Measurements from ENCODE around the gene PLP1. TPM values are rescaled to one million over a fixed set of nuclear protein-coding genes. Genes with fewer than 3 reads are reported as not detected.
A peak's percentile ranks its signal among the peaks of the same experiment; 100 is the strongest.
"Not testable (repeated sequence)": the region's sequence is repeated elsewhere in the genome, so short reads cannot be mapped to it uniquely, and the experiment has no call there.

PLP1 gene
- total and polyA plus RNA-seq, 7 donors = 1.6 to 112 (median 32.7) TPM

DNA sequence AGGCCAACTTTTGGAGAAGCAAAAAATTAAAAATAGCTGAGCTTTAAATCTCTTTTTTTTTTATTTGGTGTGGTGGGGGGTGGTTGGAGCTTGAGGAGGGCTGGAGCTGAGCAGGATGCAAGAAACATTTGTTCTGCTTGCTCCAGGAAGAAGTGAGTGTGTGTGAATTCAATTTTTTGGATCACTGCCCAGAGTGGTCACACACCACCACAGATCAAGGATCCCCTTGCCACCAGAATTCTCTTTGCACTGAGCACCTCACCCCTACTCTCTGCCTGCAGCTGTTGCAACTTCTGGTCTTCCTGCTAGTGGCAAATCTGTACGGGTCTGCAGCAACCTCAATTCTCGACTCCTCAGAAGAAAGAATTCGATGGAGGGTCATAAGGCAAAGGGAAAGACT is 19.9 kb upstream of the PLP1 start:
- Histone ChIP-seq H3K27me3 (no peaks in the 10 kb centered on the region), H3K4me3 (no peak overlapping the region), H3K36me3 (no peaks in the 10 kb centered on the region), H3K4me1 (no peaks in the 10 kb centered on the region), H3K9me3 (no peaks in the 10 kb centered on the region), H3K27ac (no peak overlapping the region)
- WGBS, 2 donors = 39 to 75% methylated on average over 3 of the region's 3 CpGs
- TF ChIP-seq EP300 (IDR thresholded peaks at IDR 0.05) (no peak), POLR2A (IDR thresholded peaks at IDR 0.05) (no peak)
- intact Hi-C loops (cut with DNase I) = no loop called here
- DNase-seq = no peak

DNA sequence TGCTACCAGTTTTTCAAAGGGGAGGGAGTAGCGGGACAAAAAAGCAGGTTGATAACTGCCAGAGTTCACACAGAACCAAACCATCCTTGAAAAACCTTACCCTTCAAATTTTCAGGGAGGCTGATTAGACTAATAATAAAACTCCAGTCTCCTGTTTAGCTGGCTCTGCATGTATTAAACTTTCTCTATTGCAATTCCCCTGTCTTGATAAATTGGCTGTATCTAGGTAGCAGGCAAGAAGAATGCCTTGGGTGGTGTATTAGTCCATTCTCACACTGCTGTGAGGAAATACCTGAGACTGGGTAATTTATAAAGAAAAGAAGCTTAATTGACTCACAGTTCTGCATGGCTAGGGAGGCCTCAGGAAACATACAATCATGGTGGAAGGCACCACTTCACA is 18.1 kb upstream of the PLP1 start:
- WGBS, 2 donors = 93 to 95% methylated on average over 1 of the region's 1 CpG
- intact Hi-C loops (cut with DNase I) = no loop called here
- H3K27me3 ChIP-seq = no peaks in the 10 kb centered on the region

DNA sequence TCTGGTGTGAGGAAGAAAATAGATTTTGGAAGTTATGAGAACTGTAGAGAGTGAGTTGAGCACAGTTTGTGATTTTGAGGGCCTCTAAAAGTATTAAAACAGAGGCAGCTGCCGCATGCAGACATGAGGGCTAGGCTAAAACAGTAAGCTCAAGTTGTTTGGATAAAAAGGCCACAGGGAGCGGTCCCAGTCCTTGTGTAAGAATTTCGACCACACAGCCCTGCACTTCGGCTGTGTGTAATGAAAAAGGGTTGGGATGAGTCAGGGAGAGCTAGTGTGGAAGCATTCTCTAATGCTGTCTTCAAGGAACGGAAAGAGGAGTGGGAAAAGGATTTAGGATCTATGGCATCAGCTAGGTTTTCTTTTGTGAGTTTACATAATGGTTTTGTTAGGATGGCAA is 13.1 kb upstream of the PLP1 start:
- H3K36me3 ChIP-seq; H3K4me3 ChIP-seq; H3K27me3 ChIP-seq; H3K27ac ChIP-seq; H3K9me3 ChIP-seq; H3K4me1 ChIP-seq; DNase-seq; intact Hi-C loops (cut with DNase I): not testable (repeated sequence)
- 76 to 82% methylated on average over 5 of the region's 5 CpGs for WGBS, 2 donors

More for the DNA sequence above, 18.1 kb upstream of the PLP1 start:
- Histone ChIP-seq H3K9me3 (no peaks in the 10 kb centered on the region), H3K36me3 (no peaks in the 10 kb centered on the region), H3K4me1 (no peaks in the 10 kb centered on the region), H3K4me3 (no peak overlapping the region), H3K27ac (no peak overlapping the region)
- no peak for DNase-seq
- TF ChIP-seq, protein P1, sequence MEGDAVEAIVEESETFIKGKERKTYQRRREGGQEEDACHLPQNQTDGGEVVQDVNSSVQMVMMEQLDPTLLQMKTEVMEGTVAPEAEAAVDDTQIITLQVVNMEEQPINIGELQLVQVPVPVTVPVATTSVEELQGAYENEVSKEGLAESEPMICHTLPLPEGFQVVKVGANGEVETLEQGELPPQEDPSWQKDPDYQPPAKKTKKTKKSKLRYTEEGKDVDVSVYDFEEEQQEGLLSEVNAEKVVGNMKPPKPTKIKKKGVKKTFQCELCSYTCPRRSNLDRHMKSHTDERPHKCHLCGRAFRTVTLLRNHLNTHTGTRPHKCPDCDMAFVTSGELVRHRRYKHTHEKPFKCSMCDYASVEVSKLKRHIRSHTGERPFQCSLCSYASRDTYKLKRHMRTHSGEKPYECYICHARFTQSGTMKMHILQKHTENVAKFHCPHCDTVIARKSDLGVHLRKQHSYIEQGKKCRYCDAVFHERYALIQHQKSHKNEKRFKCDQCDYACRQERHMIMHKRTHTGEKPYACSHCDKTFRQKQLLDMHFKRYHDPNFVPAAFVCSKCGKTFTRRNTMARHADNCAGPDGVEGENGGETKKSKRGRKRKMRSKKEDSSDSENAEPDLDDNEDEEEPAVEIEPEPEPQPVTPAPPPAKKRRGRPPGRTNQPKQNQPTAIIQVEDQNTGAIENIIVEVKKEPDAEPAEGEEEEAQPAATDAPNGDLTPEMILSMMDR (IDR thresholded peaks at IDR 0.05) = no peak
- no peak for TF ChIP-seq POLR2AphosphoS5 (IDR thresholded peaks at IDR 0.05)
- TF ChIP-seq EP300 (IDR thresholded peaks at IDR 0.05) = no peak
- no peak for TF ChIP-seq POLR2A (IDR thresholded peaks at IDR 0.05)

DNA sequence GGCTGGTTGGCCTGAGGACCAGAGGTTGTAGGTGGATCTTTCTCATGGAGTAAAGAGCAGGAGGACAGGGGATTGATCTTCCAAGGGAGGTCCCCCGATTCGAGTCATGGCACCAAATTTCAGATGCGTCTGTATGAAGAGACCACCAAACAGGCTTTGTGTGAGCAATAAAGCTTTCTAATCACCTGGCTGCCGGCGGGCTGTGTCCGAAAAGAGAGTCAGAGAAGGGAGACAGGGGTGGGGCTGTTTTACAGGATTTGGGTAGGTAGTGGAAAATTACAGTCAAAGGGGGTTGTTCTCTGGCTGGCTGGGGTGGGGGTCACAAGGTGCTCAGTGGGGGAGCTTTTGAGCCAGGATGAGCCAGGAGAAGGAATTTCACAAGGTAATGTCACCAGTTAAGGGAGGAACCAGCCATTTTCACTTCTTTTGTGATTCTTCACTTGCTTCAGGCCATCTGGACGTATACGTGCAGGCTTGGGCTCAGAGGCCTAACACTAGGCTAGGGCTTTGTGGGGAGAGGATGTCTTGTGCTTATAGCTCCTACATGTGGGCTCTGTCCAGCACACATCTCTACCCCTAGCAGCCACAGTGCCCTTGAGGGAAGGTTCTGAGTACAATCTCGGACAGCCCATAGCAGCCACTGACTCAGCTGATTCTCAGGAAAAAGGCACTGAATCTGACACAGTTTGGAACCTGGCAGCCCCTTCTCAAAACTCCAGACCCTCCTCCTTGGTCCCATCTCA is 9.7 kb upstream of the PLP1 start:
- H3K27me3 ChIP-seq; H3K9me3 ChIP-seq; DNase-seq; H3K36me3 ChIP-seq; H3K4me1 ChIP-seq; intact Hi-C loops (cut with DNase I); H3K27ac ChIP-seq; H3K4me3 ChIP-seq: not testable (repeated sequence)
- 77 to 78% methylated on average over 9 of the region's 9 CpGs for WGBS, 2 donors

DNA sequence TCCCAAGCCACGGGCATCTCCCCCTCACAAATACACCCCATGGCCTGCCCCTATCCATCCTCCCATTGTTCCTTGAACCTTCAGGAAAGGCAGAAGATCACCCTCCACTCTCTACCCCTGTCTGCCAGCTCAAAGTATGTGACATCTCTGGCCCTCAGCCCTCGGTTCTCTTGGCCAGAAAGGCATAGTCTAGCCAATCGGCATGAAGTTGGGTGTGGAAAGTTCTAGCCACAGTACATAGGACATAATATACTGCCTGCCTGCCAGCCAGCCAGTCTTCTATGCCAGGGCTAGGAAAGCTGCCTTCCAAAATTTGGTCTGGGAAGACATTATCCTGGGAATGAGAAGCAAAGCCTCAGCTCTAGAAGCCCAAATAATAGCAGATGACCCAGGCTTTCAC is 3.2 kb upstream of the PLP1 start:
- TF ChIP-seq POLR2AphosphoS5 (IDR thresholded peaks at IDR 0.05) (no peak), EP300 (IDR thresholded peaks at IDR 0.05) (no peak), POLR2A (IDR thresholded peaks at IDR 0.05) (no peak)
- TF ChIP-seq, protein P1 (IDR thresholded peaks at IDR 0.05) = no peak
- Histone ChIP-seq H3K4me3 (no peak overlapping the region), H3K9me3 (no peaks in the 10 kb centered on the region), H3K27me3 (no peaks in the 10 kb centered on the region), H3K27ac (no peak overlapping the region), H3K4me1 (no peaks in the 10 kb centered on the region), H3K36me3 (no peaks in the 10 kb centered on the region)
- DNase-seq = no peak
- intact Hi-C loops (cut with DNase I) = loop anchor here (10.0 kb wide), 1 partner anchor 59 kb away; the partner anchor contains the start of gene TMEM31
- 63 to 80% methylated on average over 3 of the region's 3 CpGs for WGBS, 2 donors

DNA sequence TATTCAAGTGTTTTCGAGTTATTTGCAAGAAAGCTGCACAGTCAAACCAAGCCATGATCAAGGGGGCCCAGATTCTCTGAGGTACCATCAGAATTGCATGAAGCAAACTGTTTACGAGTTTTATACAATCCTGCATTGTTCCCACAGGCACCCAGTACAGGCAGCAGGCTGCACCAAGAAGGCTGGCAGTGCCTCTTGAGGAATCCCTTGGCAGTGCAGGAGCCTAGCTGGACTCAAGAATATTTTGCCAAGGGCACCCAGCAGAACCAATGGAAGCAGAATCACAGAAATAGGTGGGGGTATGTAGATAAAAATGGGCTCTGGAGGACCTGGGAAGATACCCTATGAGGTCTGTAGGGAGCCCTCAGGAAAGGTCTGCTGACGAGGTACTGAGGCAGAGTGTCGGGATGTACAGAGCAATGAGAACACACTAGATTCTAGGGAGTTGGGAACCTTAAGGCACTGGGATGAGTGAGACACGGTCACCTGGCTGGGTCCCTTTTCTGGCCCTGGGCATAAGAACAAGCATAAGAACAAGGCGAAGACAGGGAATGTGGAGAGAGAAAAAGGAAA is 2.5 kb upstream of the PLP1 start:
- 56 to 79% methylated on average over 6 of the region's 6 CpGs for WGBS, 2 donors
- Histone ChIP-seq H3K27me3 (no peaks in the 10 kb centered on the region), H3K4me3 (no peak overlapping the region), H3K4me1 (peaks cover 0 to 5% (median 0%) of the 10 kb centered on the region in 4 donors), H3K27ac (no peak overlapping the region), H3K9me3 (no peaks in the 10 kb centered on the region), H3K36me3 (no peaks in the 10 kb centered on the region)
- TF ChIP-seq EP300 (IDR thresholded peaks at IDR 0.05) (no peak), POLR2AphosphoS5 (IDR thresholded peaks at IDR 0.05) (no peak), POLR2A (IDR thresholded peaks at IDR 0.05) (no peak)
- TF ChIP-seq, protein P1 (IDR thresholded peaks at IDR 0.05) = peak in 3 of 4 experiments; percentile 14 to 36 (median 25)
- intact Hi-C loops (cut with DNase I) = loop anchor here (1.0 to 10.0 kb wide), 3 partner anchors 59 to 241 kb away; partner anchors contain the start of gene TMEM31
- DNase-seq = no peak
